CD4-positive, alpha-beta T cell treated with Interleukin-17A for 1 hour (primary cell): ENCODE data around the gene CTSW.

Experiments used
- DNase-seq: peaks from one replicate; pipeline ENCODE4 v3.0.0-alpha.2; 2020

Gene CTSW

DNA sequence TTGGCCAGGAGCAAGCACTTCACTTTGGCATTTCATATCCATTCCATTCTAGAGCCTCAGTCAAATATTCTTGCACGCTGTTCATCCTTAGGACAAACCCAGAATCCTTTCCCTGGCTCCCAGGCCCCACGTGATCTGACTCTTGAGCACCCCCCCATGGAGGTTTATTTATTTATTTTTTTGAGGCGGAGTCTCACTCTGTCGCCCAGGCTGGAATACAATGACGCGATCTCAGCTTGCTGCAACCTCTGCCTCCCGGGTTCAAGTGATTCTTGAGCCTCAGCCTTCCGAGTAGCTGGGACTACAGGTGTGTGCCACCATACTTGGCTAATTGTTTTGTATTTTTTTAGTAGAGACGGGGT lies 52.9 kb downstream of the CTSW start:
- no peak for DNase-seq
